Esophagus muscularis mucosa (tissue), 4 donors: ENCODE results near the gene ILDR1. TPM values are rescaled to one million over a fixed set of nuclear protein-coding genes. Genes with fewer than 3 reads are reported as not detected.
"Not testable (repeated sequence)": the region's sequence is repeated elsewhere in the genome, so short reads cannot be mapped to it uniquely, and the experiment has no call there.

Experiments used
- DNase-seq: peaks from one replicate; pipeline ENCODE4 v3.0.0-alpha.2; 2017; ENCODE audit errors: extremely low spot score
- H3K27ac ChIP-seq, 4 donors: fragments of 200-600 bp; sonication (generic); replicated peaks in 1 of 4; 1 replicate in 3 of 4; 2 replicates in 1 of 4; pipeline ENCODE4 v1.5.1; 2016 to 2019; ENCODE audit warnings: mild to moderate bottlenecking in 1 of 4
- H3K27me3 ChIP-seq, 4 donors: fragments of 200-600 bp; sonication (generic); one replicate each; pipeline versions ENCODE4 v1.5.1 to v1.6.0; 2016 to 2019
- H3K36me3 ChIP-seq, 4 donors: fragments of 200-600 bp; sonication (generic); one replicate each; pipeline ENCODE4 v1.5.1; 2016 to 2019
- H3K4me1 ChIP-seq, 4 donors: fragments of 200-600 bp; sonication (generic); one replicate each; pipeline ENCODE4 v1.5.1; 2016 to 2019
- H3K4me3 ChIP-seq, 4 donors: fragments of 200-600 bp; sonication (generic); 1 replicate in 2 of 4; 2 replicates in 2 of 4; pipeline ENCODE4 v1.5.1; 2016 to 2019; ENCODE audit warnings: mild to moderate bottlenecking in 4 of 4, moderate library complexity in 1 of 4
- H3K9me3 ChIP-seq, 4 donors: fragments of 200-600 bp; sonication (generic); 1 replicate in 3 of 4; 2 replicates in 1 of 4; pipeline ENCODE4 v1.5.1; 2016 to 2019
- EP300 ChIP-seq: sonication (generic); formaldehyde crosslinking; IDR thresholded peaks from one replicate; pipeline ENCODE4 v1.6.1; 2017; ENCODE audit warnings: antibody characterized with exemption
- POLR2A ChIP-seq: fragments of 450-650 bp; IDR thresholded peaks from one replicate; pipeline ENCODE4 v1.6.1; 2017; ENCODE audit warnings: antibody characterized with exemption, moderate library complexity, mild to moderate bottlenecking, low read depth
- POLR2AphosphoS5 ChIP-seq, 2 donors: sonication (generic); formaldehyde crosslinking; IDR thresholded peaks; one replicate each; pipeline ENCODE4 v1.6.1; 2017; ENCODE audit warnings: antibody characterized with exemption in 2 of 2
- WGBS: methylation state at CpG from one replicate; pipeline ENCODE4 v1.1.5; 2018; 5-methylcytosine and 5-hydroxymethylcytosine counted together
- intact Hi-C: fragments of 100-400 bp; cut with DNase I; formaldehyde crosslinking; loops from one replicate; pipeline ENCODE4 v1.15.1; 2023
- small RNA-seq, 3 donors: library from RNA; depleted of rRNA; stranded (forward); fragments of <200 nt; gene quantifications; one replicate each; pipeline ENCODE3, GENCODE V24; 2016
- total RNA-seq, 4 donors: library from RNA; depleted of rRNA; stranded (reverse); fragments of >200 nt; gene quantifications; one replicate each; pipeline versions ENCODE4 v1.1.0 to v1.2.1, GENCODE V29; 2016
- TF ChIP-seq, protein P1 (sequence below), 3 experiments: fragments of 200-600 bp in 2 of 3; fragments of 450-650 bp in 1 of 3; sonication (generic) in 2 of 3; IDR thresholded peaks; one replicate each; pipeline ENCODE4 v1.5.1; 2017 to 2019; ENCODE audit warnings: antibody characterized with exemption in 3 of 3, mild to moderate bottlenecking in 2 of 3, moderate library complexity in 1 of 3

ILDR1 gene
- total RNA-seq, 4 donors from 2014 or later, result 0.63 TPM; not detected in 3

DNA sequence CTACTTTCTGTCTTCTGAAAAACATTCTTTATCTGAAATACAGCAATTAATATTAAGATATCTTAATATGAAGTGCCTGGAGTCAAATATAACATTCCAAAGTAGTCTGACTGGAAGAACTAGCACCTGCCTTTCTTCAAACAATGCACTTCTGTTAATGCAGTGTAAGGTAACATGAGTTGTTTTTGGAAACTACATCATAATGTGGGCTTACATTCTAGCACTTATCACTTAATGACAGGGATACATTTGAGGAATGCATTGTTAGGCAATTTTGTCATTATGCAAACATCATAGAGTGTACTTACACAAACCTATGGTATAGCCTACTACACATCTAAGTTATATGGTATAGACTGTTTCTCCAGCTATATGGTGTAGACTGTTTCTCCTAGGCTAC is 78.6 kb downstream of the ILDR1 start:
- H3K4me3 ChIP-seq, result no peak overlapping the region
- intact Hi-C loops, result no loop called here
- H3K27ac ChIP-seq, result no peak overlapping the region
- DNase-seq, result no peak
- no peaks in the 10 kb centered on the region for H3K4me1 ChIP-seq
- H3K9me3 ChIP-seq, result no peaks in the 10 kb centered on the region
- H3K27me3 ChIP-seq, result no peaks in the 10 kb centered on the region
- peaks cover 0 to 5% (median 0%) of the 10 kb centered on the region in 4 donors for H3K36me3 ChIP-seq
- TF ChIP-seq POLR2AphosphoS5 (IDR thresholded peaks at IDR 0.05), result no peak
- TF ChIP-seq EP300, result no peak
- TF ChIP-seq, protein P1, sequence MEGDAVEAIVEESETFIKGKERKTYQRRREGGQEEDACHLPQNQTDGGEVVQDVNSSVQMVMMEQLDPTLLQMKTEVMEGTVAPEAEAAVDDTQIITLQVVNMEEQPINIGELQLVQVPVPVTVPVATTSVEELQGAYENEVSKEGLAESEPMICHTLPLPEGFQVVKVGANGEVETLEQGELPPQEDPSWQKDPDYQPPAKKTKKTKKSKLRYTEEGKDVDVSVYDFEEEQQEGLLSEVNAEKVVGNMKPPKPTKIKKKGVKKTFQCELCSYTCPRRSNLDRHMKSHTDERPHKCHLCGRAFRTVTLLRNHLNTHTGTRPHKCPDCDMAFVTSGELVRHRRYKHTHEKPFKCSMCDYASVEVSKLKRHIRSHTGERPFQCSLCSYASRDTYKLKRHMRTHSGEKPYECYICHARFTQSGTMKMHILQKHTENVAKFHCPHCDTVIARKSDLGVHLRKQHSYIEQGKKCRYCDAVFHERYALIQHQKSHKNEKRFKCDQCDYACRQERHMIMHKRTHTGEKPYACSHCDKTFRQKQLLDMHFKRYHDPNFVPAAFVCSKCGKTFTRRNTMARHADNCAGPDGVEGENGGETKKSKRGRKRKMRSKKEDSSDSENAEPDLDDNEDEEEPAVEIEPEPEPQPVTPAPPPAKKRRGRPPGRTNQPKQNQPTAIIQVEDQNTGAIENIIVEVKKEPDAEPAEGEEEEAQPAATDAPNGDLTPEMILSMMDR (IDR thresholded peaks at IDR 0.05), result no peak
- no peak for TF ChIP-seq POLR2A

DNA sequence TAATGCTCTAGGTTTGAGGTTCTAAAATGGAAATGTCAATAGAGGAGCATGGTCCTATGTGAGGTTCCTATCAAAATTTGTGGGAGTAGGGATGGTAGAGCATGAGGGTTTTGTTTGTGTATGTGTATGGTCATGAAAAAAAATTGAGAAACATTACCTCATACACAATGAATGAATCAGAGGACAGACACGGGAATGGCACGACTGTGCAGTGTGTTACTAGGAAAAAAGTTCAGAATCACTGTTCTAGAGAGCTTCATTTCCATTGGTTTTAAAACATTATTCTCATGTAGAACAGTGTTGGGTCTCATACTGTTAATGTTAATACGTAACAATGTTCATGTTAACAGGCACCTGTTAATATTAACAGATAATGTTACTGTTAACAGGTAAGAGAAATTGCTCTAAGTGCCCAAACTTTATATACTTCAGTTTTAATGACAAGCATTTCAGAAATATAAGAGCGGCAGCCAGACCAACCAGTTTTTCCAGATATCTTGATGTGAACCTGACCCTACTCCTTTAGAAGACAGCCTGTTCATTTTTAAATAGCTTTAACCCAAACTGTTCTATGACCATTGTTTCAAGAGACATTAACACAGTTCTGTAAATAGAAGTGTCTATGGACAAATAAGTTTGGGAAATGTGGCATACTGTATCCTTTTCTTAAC is 79.8 kb downstream of the ILDR1 start:
- no peak for DNase-seq
- WGBS, result 90% methylated on average over 4 of the region's 4 CpGs
- intact Hi-C loops, result no loop called here

DNA sequence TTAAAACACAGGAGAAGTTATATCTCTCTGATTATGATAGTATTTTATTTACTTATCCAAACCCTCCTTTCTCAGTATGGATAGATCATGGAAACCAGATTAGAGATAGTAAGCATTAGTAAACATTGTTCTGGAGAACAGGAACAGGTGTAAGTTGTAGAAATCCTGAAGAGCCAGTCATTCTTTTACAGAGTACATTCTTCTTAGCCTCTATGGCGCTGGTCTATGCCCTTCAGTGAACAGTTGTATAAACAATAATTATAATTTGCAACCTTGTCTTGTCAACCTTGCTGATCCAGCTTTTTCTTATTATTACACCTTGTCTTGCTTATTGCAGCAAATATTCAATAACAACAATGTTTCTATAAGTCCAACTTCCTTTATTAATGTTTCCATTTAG is 80.5 kb downstream of the ILDR1 start:
- TF ChIP-seq, protein P1 (IDR thresholded peaks at IDR 0.05), result no peak
- TF ChIP-seq POLR2A, result no peak
- no peak for TF ChIP-seq POLR2AphosphoS5 (IDR thresholded peaks at IDR 0.05)
- no peak for TF ChIP-seq EP300
- Histone ChIP-seq H3K36me3 (peaks cover 0 to 5% (median 0%) of the 10 kb centered on the region in 4 donors), H3K4me1 (no peaks in the 10 kb centered on the region), H3K27ac (no peak overlapping the region), H3K27me3 (no peaks in the 10 kb centered on the region), H3K9me3 (no peaks in the 10 kb centered on the region), H3K4me3 (no peak overlapping the region)
- DNase-seq, result no peak
- intact Hi-C loops, result no loop called here
- 73% methylated on average over 1 of the region's 1 CpG for WGBS

More for the DNA sequence above, 79.8 kb downstream of the ILDR1 start:
- H3K27me3 ChIP-seq, result no peaks in the 10 kb centered on the region
- no peak overlapping the region for H3K27ac ChIP-seq
- no peaks in the 10 kb centered on the region for H3K4me1 ChIP-seq
- no peak overlapping the region for H3K4me3 ChIP-seq
- H3K36me3 ChIP-seq, result peaks cover 0 to 5% (median 0%) of the 10 kb centered on the region in 4 donors
- H3K9me3 ChIP-seq, result no peaks in the 10 kb centered on the region
- no peak for TF ChIP-seq EP300
- TF ChIP-seq, protein P1 (IDR thresholded peaks at IDR 0.05), result no peak
- TF ChIP-seq POLR2AphosphoS5 (IDR thresholded peaks at IDR 0.05), result no peak
- no peak for TF ChIP-seq POLR2A

DNA sequence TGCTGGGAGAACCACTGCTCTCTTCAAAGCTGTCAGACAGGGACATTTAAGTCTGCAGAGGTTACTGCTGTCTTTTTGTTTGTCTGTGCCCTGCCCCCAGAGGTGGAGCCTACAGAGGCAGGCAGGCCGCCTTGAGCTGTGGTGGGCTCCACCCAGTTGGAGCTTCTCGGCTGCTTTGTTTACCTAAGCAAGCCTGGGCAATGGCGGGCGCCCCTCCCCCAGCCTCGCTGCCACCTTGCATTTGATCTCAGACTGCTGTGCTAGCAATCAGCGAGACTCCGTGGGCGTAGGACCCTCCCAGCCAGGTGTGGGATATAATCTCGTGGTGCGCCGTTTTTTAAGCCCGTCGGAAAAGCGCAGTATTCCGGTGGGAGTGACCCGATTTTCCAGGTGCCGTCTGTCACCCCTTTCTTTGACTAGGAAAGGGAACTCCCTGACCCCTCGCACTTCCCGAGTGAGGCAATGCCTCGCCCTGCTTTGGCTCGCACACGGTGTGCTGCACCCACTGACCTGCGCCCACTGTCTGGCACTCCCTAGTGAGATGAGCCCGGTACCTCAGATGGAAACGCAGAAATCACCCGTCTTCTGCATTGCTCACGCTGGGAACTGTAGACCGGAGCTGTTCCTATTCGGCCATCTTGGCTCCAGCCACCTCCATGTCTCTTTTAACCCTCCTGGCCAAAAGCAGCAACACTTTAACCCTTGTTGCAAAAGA is 83.7 kb downstream of the ILDR1 start:
- H3K27ac ChIP-seq, H3K4me3 ChIP-seq, DNase-seq, intact Hi-C loops, H3K9me3 ChIP-seq, H3K36me3 ChIP-seq, H3K27me3 ChIP-seq, H3K4me1 ChIP-seq: not testable (repeated sequence)
- 84% methylated on average over 29 of the region's 29 CpGs for WGBS

Small RNAs within 50 kb of the gene (small RNA-seq; reads per million reads assigned to genes)
- gene RF00019, result 0 reads per million in 3 donors

Other genes with a start within 250 kb of the ILDR1 start
- gene IQCB1, start 187.2 kb downstream of the ILDR1 start, total RNA-seq, result 10 to 100 TPM; 10.4 to 15.6 (median 11.7) TPM
- gene EAF2, start 187.0 kb downstream of the ILDR1 start, total RNA-seq, result 1 to 10 TPM; 2.1 to 3.6 (median 2.9) TPM
- gene SLC15A2, start 127.8 kb downstream of the ILDR1 start, total RNA-seq, result 1 to 10 TPM in 2 of 4 donors, under 1 TPM in 2; 0.52 to 2.1 (median 1.0) TPM
- gene CD86, start 33.1 kb upstream of the ILDR1 start, total RNA-seq, result 1 to 10 TPM; 1.8 to 7.5 (median 4.2) TPM
- under 1 TPM in 2 of 4 donors, not detected in 2; under 0.01 to 0.19 TPM for gene CASR, start 161.4 kb upstream of the ILDR1 start, total RNA-seq